Astrocyte (in vitro differentiated cells and primary cell): ENCODE results near the gene GCKR.
"Not testable (repeated sequence)": the region's sequence is repeated elsewhere in the genome, so short reads cannot be mapped to it uniquely, and the experiment has no call there.

Experiments
- EZH2 ChIP-seq: IDR thresholded peaks from 2 replicates; pipeline ENCODE4 v1.6.1; 2012; ENCODE audit warnings: mild to moderate bottlenecking, low read length, inconsistent platforms; ENCODE audit not compliant: insufficient read depth
- TF ChIP-seq, protein P1 (sequence below): IDR thresholded peaks from 2 replicates; pipeline ENCODE4 v1.5.1; 2011; ENCODE audit warnings: low read depth, mild to moderate bottlenecking, inconsistent platforms, low read length, moderate library complexity; ENCODE audit not compliant: insufficient read depth

DNA sequence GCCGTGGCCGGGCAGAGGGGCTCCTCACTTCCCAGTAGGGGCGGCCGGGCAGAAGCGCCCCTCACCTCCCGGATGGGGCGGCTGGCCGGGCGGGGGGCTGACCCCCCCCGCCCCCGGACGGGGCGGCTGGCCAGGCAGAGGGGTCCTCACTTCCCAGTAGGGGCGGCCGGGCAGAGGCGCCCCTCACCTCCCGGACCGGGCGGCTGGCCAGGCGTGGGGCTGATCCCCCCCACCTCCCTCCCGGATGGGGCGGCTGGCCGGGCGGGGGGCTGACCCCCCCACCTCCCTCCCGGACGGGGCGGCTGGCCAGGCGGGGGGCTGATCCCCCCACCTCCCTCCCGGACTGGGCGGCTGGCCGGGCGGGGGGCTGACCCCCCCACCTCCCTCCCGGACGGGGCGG is 43.0 kb downstream of the GCKR start:
- TF ChIP-seq, protein P1, sequence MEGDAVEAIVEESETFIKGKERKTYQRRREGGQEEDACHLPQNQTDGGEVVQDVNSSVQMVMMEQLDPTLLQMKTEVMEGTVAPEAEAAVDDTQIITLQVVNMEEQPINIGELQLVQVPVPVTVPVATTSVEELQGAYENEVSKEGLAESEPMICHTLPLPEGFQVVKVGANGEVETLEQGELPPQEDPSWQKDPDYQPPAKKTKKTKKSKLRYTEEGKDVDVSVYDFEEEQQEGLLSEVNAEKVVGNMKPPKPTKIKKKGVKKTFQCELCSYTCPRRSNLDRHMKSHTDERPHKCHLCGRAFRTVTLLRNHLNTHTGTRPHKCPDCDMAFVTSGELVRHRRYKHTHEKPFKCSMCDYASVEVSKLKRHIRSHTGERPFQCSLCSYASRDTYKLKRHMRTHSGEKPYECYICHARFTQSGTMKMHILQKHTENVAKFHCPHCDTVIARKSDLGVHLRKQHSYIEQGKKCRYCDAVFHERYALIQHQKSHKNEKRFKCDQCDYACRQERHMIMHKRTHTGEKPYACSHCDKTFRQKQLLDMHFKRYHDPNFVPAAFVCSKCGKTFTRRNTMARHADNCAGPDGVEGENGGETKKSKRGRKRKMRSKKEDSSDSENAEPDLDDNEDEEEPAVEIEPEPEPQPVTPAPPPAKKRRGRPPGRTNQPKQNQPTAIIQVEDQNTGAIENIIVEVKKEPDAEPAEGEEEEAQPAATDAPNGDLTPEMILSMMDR: not testable (repeated sequence)
- TF ChIP-seq EZH2: not testable (repeated sequence)
